CD4-positive, alpha-beta T cell treated with Interleukin-2 at 100 ng/mL for 4 hours (primary cell): ENCODE results near the gene ERGIC1.

Experiments
- DNase-seq: peaks from one replicate; pipeline ENCODE4 v3.0.0-alpha.2; 2020; ENCODE audit warnings: low spot score

Gene ERGIC1

GRCh38 chr5:172828911-172829431 is 5.1 kb upstream of the ERGIC1 start:
- no peak for DNase-seq

GRCh38 chr5:172830275-172830799 is 3.7 kb upstream of the ERGIC1 start:
- no peak for DNase-seq

DNA sequence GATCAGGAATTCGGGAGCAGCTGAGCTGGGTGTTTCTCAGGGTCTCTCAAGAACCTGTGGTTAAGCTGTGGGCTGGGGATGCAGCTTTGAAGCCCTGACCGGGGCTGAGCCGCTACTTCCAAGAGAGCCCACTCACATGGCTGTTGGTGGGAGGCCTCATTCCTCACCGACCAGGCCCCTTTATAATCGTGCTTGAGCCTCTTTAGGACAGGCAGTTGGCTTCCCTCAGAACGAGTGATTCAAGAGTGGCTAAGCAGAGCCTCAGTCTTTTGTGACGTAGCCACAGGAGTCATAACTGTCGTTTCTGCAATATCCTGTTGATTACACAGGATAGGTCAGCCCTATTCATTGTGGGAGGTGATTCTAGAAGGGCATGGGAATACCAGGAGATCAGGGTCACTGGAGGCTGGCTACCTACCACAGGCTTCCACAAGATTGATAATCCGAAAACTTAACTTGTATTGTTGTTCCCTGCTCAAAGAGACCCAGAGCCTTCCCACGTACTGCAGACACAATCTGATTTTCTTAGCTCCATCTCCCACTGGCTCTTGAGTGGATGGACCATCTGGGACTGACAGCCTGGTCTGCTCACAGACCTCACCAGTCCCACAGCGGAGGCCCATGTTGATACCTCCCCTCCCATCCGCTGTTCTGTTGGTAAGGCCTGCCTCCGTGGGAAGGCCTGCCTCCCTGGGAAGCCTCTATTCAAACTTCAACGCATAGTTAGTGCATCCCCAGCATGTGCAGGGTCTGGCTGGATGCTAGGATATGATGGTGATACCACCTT is 3.0 kb upstream of the ERGIC1 start:
- no peak for DNase-seq

DNA sequence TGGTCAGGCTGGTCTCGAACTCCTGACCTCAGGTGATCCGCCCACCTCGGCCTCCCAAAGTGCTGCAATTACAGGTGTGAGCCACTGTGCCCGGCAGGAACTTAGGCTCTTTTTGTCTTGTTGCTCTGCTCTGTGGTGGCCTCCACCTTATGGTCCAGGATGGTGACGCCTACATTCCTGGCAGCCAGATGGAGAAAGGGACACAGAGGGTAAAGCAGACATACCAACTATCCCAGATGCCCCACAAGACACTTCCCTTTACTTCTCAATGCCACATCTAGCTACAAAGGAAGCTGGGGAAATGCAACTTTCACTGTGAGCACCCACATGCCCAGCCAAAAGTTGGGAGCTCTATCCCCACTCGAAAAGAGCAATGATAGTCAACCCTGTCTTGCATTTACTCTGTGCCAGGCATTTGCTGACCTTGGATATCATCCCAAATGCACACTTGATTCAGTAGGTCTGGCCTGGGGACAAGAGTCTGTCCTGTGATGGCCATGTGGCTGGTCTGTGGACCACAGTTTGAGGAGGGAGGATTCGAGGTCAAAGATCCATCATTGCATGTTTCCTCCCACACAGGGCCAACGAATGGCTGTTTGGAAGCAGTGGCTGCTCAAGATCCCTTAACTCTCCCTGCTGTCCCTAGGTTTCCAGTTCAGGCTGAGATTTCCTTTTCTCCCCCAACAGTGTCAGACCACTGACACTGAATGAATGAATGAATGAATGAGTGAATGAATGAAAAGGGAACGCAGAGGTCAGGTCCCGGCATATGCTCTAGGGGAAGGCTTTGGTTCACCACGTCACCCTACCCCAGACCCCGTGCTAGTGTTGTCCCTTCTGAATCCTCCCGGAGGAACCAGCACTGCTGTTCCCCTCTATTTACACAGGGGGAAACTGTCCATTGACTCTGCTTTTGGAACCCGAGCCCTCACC is 1.4 kb upstream of the ERGIC1 start:
- DNase-seq, result no peak

- DNase-seq, result no peak
Measured at GRCh38 chr5:172833372-172833685, 722 bp upstream of the ERGIC1 start.

GRCh38 chr5:172834415-172835289 is 601 bp downstream of the ERGIC1 start:
- no peak for DNase-seq

- DNase-seq, result no peak
Measured at GRCh38 chr5:172835290-172835993, 1.4 kb downstream of the ERGIC1 start.

DNA sequence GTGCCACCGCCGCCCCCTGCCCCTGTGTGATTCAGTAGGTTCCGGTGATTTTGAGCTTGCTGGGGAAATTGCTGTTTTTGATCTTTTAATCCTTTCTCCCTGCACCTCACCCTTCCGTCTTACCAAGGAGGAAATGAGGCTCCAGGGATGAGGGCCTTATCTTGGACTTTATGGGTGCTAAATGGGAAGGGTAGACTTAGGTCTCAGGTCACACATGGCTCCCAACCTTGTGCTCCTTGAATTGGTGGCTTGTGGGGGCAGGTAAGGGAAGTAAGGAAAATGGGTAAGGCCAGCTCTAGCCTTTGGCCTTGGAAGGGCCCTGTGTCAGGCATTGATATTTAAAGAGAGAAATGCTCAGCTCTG is 1.9 kb downstream of the ERGIC1 start:
- DNase-seq, result no peak

DNA sequence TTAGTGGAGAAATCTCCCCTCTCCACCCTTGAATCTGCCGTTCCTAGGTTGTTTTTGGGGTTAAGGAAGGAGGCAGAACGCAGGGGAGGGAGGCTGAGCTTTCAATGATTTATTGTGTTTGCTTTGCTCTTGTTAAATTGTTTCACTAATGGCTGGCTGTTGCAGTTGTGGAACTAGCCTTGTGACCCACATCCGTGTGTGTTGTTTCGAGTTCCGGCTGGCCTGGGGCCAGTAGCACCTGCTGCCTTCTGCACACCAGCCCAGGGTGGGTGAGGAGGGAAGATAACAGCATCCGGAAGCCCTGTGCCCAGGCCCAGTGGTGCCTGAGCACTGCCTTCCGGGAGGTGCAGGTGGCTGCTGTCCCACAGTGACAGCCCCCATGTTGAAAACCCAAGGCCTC is 3.6 kb downstream of the ERGIC1 start:
- DNase-seq, result peak; percentile 40

GRCh38 chr5:172838151-172838875 is 4.3 kb downstream of the ERGIC1 start:
- DNase-seq, result no peak

DNA sequence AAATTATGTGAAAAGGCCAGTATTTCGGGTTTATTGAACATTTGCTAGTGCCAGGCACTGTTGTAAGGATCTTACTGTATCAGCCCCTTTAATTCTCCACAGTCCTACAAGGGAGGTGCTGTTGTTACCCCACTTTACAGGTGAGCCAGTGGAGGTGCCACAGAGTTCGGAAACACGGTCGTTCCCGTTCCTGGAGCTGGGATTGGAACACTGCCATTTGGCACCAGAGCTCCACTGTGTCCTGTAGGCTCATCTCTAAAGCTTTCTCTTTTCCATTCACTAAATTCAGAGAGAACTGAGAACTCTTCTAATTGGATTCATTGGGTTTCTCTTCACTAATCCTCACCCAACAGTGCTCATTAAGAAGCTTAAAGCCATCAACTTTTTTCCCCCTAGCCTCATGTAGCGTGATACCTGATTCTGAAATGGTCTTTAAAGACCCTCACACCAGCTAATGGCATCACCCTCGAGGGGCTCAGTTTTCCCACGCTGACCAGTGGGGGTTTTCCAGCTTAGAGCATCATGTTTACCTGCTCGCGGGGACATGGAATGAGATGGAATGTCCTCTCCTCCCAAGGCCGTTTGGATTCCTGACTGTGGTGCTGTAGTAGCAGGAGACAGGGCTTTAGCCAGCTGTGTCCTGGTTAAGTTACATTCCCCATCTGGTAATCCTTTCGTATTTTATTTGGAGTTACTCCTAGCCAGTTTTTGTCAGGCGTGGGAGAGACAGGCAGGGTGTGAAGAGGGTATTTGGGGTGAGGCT is 5.8 kb downstream of the ERGIC1 start:
- no peak for DNase-seq

- no peak for DNase-seq
Measured at GRCh38 chr5:172840432-172841154, 6.5 kb downstream of the ERGIC1 start.

- no peak for DNase-seq
Measured at GRCh38 chr5:172841256-172841655, 7.2 kb downstream of the ERGIC1 start.

GRCh38 chr5:172843825-172844576 is 9.9 kb downstream of the ERGIC1 start:
- DNase-seq, result no peak

GRCh38 chr5:172844577-172844838 is 10.5 kb downstream of the ERGIC1 start:
- DNase-seq, result no peak

GRCh38 chr5:172845154-172845553 is 11.1 kb downstream of the ERGIC1 start:
- DNase-seq, result no peak

DNA sequence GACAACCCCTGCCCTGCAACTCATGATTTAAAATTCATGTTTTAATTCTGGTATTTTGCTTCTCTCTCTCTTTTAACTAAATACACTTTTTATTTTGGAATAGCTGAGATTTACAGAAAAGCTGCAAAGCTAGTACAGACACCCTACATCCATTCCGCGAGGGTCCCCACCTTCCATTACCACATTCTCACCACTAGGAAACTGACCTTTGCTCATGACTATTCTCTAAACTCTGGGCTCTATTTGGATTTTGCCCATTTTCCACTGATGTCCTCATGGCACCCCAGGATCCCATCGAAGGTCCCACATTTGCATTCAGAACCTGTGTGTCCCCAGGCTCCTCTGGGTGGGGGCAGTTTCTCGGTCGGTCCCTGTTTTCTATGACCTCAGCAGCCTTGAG is 11.5 kb downstream of the ERGIC1 start:
- DNase-seq, result no peak

DNA sequence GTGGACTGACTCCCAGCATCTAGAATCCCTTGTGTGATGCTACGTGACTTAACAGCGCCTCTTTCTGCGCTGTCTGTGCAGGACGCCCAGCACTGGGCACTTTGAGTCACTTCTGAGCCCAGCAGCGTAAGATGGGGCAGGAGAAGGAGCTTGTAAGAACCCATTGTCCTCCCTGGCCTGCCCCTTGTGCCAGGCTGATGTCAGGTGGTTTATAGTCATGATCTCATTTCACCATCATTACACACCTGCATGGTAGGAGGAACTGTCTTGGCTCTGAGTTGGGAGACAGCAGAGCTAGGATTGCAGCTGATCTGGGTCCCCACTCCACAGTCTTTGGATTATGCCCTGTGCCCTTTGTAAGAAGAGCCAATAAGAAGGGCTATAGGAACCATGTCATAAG is 12.2 kb downstream of the ERGIC1 start:
- DNase-seq, result no peak

DNA sequence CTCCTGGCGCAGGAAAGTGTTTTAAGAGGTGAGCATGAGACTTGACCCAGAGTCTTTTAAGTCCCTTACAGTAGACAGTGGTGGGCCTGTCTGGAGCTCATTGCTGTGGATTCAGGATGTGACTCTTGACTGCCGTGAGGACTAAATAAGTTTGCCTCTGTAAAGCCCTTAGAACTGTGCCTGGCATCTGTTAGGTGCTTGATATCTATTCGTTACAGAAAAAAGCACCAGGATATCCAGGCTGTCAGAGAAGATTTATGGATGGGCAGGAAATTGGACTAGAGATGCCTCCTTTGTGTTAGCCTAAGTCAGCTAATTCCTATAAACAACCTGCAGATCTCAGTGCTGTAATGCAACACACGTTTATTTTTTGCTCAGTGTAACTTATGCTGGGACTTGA is 12.6 kb downstream of the ERGIC1 start:
- DNase-seq, result no peak
